A549 (cell line): ENCODE measurements around the gene CNST. TPM values are rescaled to one million over a fixed set of nuclear protein-coding genes. Genes with fewer than 3 reads are reported as not detected.
"Not testable (repeated sequence)": the region's sequence is repeated elsewhere in the genome, so short reads cannot be mapped to it uniquely, and the experiment has no call there.

Source experiments
- ATAC-seq, 2 experiments: fragments of 200-7000 bp in 1 of 2; fragments of >200 bp in 1 of 2; cut with Nextera tagmentation in 1 of 2; cut with Tn5 transposase in 1 of 2; 3 replicates each; pipeline versions ENCODE4 v1.8.0 to v1.9.1; 2018 to 2020; ENCODE audit warnings: mild to moderate bottlenecking in 1 of 2, moderate library complexity in 1 of 2
- CTCF ChIA-PET: fragments of 300-600 bp; sonication (Branson Sonifier 250); formaldehyde crosslinking; extraction: SDS; loops from one replicate; lab custom pipeline; 2021; ENCODE audit warnings: antibody characterized with exemption, inconsistent platforms; lab: Yijun Ruan, JAX
- POLR2A ChIA-PET: fragments of 350-600 bp; formaldehyde crosslinking; extraction: SDS; loops from one replicate; lab custom pipeline; 2021; ENCODE audit warnings: antibody characterized with exemption, inconsistent platforms; lab: Yijun Ruan, JAX
- DNase-seq, 2 experiments: peaks; one replicate each; pipeline versions ENCODE4 v3.0.0 to v3.0.0-alpha.2; 2011 to 2016; ENCODE audit warnings: low read depth in 1 of 2, low spot score in 1 of 2
- FAIRE-seq: peaks from 2 replicates; lab custom pipeline; 2011; peaks lifted over from hg19 to GRCh38; lab: Jason Lieb, UNC
- H3K27ac ChIP-seq, 2 experiments: fragments of >200 bp; sonication (Bioruptor Twin); formaldehyde crosslinking; 3 replicates each; pipeline ENCODE4 v1.5.1; 2016 to 2017
- H3K4me1 ChIP-seq: fragments of >200 bp; sonication (Bioruptor Twin); formaldehyde crosslinking; 3 replicates; pipeline ENCODE4 v1.6.1; 2016
- H3K4me2 ChIP-seq: fragments of >200 bp; sonication (Bioruptor Twin); formaldehyde crosslinking; 3 replicates; pipeline ENCODE4 v1.6.1; 2016
- H3K4me3 ChIP-seq: fragments of >200 bp; sonication (Bioruptor Twin); formaldehyde crosslinking; 3 replicates; pipeline ENCODE4 v1.5.1; 2016
- H3K9me3 ChIP-seq: fragments of >200 bp; sonication (Bioruptor Twin); formaldehyde crosslinking; 3 replicates; pipeline ENCODE4 v1.6.1; 2016
- CBX2 ChIP-seq: fragments of 200-600 bp; sonication (generic); IDR thresholded peaks from 2 replicates; pipeline ENCODE4 v1.6.1; 2016; ENCODE audit warnings: low read depth, mild to moderate bottlenecking, borderline replicate concordance
- CBX8 ChIP-seq: fragments of 200-600 bp; sonication (generic); IDR thresholded peaks from 2 replicates; pipeline ENCODE4 v1.6.1; 2016
- CHD4 ChIP-seq: fragments of 200-600 bp; sonication (generic); IDR thresholded peaks from 2 replicates; pipeline ENCODE4 v1.6.1; 2016; ENCODE audit warnings: antibody characterized with exemption, mild to moderate bottlenecking, borderline replicate concordance
- EHF ChIP-seq: fragments of 250-450 bp; sonication (Bioruptor Pico); IDR thresholded peaks from 2 replicates; pipeline ENCODE4 v1.5.0; 2020; ENCODE audit warnings: mild to moderate bottlenecking
- ELK1 ChIP-seq: fragments of 150-350 bp; IDR thresholded peaks from 2 replicates; pipeline ENCODE4 v1.6.1; 2014; ENCODE audit warnings: low read depth, mild to moderate bottlenecking, low read length
- ESRRA ChIP-seq: fragments of 150-350 bp; IDR thresholded peaks from 2 replicates; pipeline ENCODE4 v1.6.1; 2014; ENCODE audit warnings: mild to moderate bottlenecking, low read length, borderline replicate concordance
- FOSB ChIP-seq: fragments of 250-450 bp; sonication (Bioruptor Pico); IDR thresholded peaks from 2 replicates; pipeline ENCODE4 v1.5.0; 2020; ENCODE audit warnings: mild to moderate bottlenecking, moderate library complexity
- HES2 ChIP-seq: fragments of >200 bp; sonication (Bioruptor Twin); formaldehyde crosslinking; IDR thresholded peaks from 2 replicates; pipeline ENCODE4 v1.6.1; 2016
- HOXB5 ChIP-seq: fragments of 250-450 bp; sonication (Bioruptor Pico); IDR thresholded peaks from 2 replicates; pipeline ENCODE4 v1.5.0; 2020; ENCODE audit warnings: mild to moderate bottlenecking, moderate library complexity
- JUNB ChIP-seq: fragments of >200 bp; sonication (Bioruptor Twin); formaldehyde crosslinking; IDR thresholded peaks from 2 replicates; pipeline ENCODE4 v1.6.1; 2016
- KDM1A ChIP-seq: fragments of 200-600 bp; sonication (generic); IDR thresholded peaks from 2 replicates; pipeline ENCODE4 v1.6.1; 2016; ENCODE audit warnings: low read depth, mild to moderate bottlenecking
- TP53 ChIP-seq: fragments of 250-450 bp; sonication (Bioruptor Pico); IDR thresholded peaks from 2 replicates; pipeline ENCODE4 v1.5.0; 2021; ENCODE audit warnings: mild to moderate bottlenecking, moderate library complexity
- USF2 ChIP-seq: fragments of 450-650 bp; IDR thresholded peaks from 2 replicates; pipeline ENCODE4 v1.6.1; 2014; ENCODE audit warnings: antibody characterized with exemption
- ZC3H11A ChIP-seq: fragments of 450-650 bp; IDR thresholded peaks from 2 replicates; pipeline ENCODE4 v1.6.1; 2014; ENCODE audit warnings: antibody characterized with exemption, mild to moderate bottlenecking
- ZNF302 ChIP-seq: fragments of 250-450 bp; sonication (Bioruptor Pico); IDR thresholded peaks from 2 replicates; pipeline ENCODE4 v1.9.0; 2021; ENCODE audit warnings: inconsistent platforms, mild to moderate bottlenecking, moderate library complexity
- ZSCAN20 ChIP-seq: fragments of 250-450 bp; sonication (Bioruptor Pico); IDR thresholded peaks from 2 replicates; pipeline ENCODE4 v1.8.0; 2022; ENCODE audit warnings: mild to moderate bottlenecking, moderate library complexity
- WGBS: methylation state at CpG from one replicate; pipeline ENCODE4 v1.1.6; 2017; ENCODE audit errors: missing lambda C conversion rate; 5-methylcytosine and 5-hydroxymethylcytosine counted together
- polyA plus RNA-seq, 4 experiments: library from polyadenylated mRNA; depleted of rRNA in 3 of 4; stranded (reverse); fragments of >200 nt; fragmentation: RNase III in 1 of 4; extraction: RNeasy Plus Mini Kit Qiagen cat#74134 plus additional on column Dnase treatment in 1 of 4; gene quantifications; 2 replicates in 3 of 4; 3 replicates in 1 of 4; pipeline ENCODE4 v1.2.3, GENCODE V29; 2011 to 2017
- TF ChIP-seq, protein P1 (sequence below): fragments of 250-450 bp; sonication (Bioruptor Pico); IDR thresholded peaks from 2 replicates; pipeline ENCODE4 v1.5.0; 2021; ENCODE audit warnings: mild to moderate bottlenecking, moderate library complexity, borderline replicate concordance

CNST gene
- polyA plus RNA-seq, 2 of the 4 experiments (the other 2 are of a cell fraction), result 7.9 to 23.0 TPM

GRCh38 chr1:246569248-246570238 lies 3.3 kb downstream of the CNST start (continued):
- TF ChIP-seq, protein P1, sequence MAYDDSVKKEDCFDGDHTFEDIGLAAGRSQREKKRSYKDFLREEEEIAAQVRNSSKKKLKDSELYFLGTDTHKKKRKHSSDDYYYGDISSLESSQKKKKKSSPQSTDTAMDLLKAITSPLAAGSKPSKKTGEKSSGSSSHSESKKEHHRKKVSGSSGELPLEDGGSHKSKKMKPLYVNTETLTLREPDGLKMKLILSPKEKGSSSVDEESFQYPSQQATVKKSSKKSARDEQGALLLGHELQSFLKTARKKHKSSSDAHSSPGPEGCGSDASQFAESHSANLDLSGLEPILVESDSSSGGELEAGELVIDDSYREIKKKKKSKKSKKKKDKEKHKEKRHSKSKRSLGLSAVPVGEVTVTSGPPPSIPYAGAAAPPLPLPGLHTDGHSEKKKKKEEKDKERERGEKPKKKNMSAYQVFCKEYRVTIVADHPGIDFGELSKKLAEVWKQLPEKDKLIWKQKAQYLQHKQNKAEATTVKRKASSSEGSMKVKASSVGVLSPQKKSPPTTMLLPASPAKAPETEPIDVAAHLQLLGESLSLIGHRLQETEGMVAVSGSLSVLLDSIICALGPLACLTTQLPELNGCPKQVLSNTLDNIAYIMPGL (CRISPR knock-in tag), result no peak
- TF ChIP-seq, all 56 proteins: peak for 0

DNA sequence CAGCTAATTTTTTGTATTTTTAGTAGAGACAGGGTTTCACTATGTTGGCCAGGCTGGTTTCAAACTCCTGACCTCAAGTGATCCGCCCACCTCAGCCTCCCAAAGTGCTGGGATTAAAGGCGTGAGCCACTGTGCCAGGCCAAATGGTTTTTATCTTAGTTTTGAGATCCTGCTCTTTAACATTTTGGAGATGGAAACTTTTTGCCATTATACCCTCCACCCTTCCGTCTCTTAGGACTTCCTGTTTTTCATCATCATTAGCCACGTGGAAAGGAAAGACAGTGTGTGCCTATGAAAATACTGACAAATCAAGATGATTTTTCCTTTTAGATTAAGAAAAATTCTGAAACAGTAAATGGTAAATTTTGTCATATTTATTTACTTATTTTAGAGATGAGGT lies 5.1 kb downstream of the CNST start:
- H3K4me2 ChIP-seq, FAIRE-seq, H3K9me3 ChIP-seq, ATAC-seq, H3K27ac ChIP-seq, H3K4me1 ChIP-seq, POLR2A ChIA-PET, H3K4me3 ChIP-seq, DNase-seq: not testable (repeated sequence)
- WGBS, result 87% methylated on average over 4 of the region's 4 CpGs
- CTCF ChIA-PET, result interaction anchor here (0.6 to 1.5 kb wide), 2 partner anchors 79 to 112 kb away, joined by 4 read pairs; no protein-coding TSS in a partner anchor

GRCh38 chr1:246571953-246572352 lies 5.7 kb downstream of the CNST start:
- H3K27ac ChIP-seq, result no peak overlapping the region
- FAIRE-seq, result no peak
- peaks cover 8% of the 10 kb centered on the region for H3K4me1 ChIP-seq
- TF ChIP-seq, protein P1 (CRISPR knock-in tag), result no peak
- TF ChIP-seq HOXB5 (no peak), CBX8 (no peak), EHF (CRISPR knock-in tag) (no peak), JUNB (no peak), ELK1 (no peak), ZC3H11A (no peak), ZNF302 (CRISPR knock-in tag) (no peak), HES2 (no peak), KDM1A (no peak), ZSCAN20 (CRISPR knock-in tag) (no peak), FOSB (CRISPR knock-in tag) (no peak), ESRRA (no peak), CBX2 (no peak), USF2 (no peak), TP53 (CRISPR knock-in tag) (no peak), CHD4 (no peak)
- TF ChIP-seq, all 56 proteins: peak for 0
- Histone ChIP-seq H3K4me2 (no peak overlapping the region), H3K9me3 (no peaks in the 10 kb centered on the region), H3K4me3 (no peak overlapping the region)
- CTCF ChIA-PET, result interaction anchor here (0.6 kb wide), 1 partner anchor 79 kb away, joined by 4 read pairs; no protein-coding TSS in a partner anchor
- no peak for DNase-seq
- POLR2A ChIA-PET, result no interaction called here
- WGBS, result 100% methylated on average over 1 of the region's 1 CpG
- no peak for ATAC-seq
